B cell (primary cell): ENCODE results near the gene PRPF40A.

Experiments
- EZH2 ChIP-seq: IDR thresholded peaks from 2 replicates; pipeline ENCODE4 v1.6.1; 2012; ENCODE audit warnings: borderline replicate concordance, low read depth, mild to moderate bottlenecking, moderate library complexity, low read length; ENCODE audit not compliant: insufficient read depth, poor library complexity, severe bottlenecking
- TF ChIP-seq, protein P1 (sequence below): fragments of 200-600 bp; IDR thresholded peaks from one replicate; pipeline ENCODE4 v1.8.0; 2022; ENCODE audit warnings: antibody characterized with exemption, mild to moderate bottlenecking

GRCh38 chr2:152743002-152743401 is 25.7 kb upstream of the PRPF40A start:
- TF ChIP-seq, protein P1, sequence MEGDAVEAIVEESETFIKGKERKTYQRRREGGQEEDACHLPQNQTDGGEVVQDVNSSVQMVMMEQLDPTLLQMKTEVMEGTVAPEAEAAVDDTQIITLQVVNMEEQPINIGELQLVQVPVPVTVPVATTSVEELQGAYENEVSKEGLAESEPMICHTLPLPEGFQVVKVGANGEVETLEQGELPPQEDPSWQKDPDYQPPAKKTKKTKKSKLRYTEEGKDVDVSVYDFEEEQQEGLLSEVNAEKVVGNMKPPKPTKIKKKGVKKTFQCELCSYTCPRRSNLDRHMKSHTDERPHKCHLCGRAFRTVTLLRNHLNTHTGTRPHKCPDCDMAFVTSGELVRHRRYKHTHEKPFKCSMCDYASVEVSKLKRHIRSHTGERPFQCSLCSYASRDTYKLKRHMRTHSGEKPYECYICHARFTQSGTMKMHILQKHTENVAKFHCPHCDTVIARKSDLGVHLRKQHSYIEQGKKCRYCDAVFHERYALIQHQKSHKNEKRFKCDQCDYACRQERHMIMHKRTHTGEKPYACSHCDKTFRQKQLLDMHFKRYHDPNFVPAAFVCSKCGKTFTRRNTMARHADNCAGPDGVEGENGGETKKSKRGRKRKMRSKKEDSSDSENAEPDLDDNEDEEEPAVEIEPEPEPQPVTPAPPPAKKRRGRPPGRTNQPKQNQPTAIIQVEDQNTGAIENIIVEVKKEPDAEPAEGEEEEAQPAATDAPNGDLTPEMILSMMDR, result peak; percentile 65
- TF ChIP-seq EZH2, result no peak
